ENCODE data around the gene SLX4.

Gene SLX4

DNA sequence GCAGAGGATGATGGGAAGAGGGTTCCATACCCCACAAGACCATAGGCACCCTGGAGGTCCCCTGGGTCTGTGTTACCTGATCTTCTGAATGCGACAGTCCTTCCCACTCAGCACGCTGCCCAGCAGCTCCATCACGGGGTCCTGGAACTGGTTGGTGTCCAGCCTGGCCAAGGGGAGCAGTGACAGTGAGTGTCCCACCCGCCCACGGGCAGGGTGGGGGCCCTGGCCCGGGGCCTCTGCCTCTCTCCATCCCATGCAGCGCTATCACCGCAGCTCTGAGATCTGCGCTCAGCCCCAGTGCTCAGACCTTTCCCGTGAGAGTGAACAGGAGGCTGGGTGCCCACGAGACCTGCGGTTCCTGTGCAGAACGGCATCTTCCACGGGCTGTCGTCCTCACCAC is 49.8 kb downstream of the SLX4 start:
- TF ChIP-seq, protein P1, sequence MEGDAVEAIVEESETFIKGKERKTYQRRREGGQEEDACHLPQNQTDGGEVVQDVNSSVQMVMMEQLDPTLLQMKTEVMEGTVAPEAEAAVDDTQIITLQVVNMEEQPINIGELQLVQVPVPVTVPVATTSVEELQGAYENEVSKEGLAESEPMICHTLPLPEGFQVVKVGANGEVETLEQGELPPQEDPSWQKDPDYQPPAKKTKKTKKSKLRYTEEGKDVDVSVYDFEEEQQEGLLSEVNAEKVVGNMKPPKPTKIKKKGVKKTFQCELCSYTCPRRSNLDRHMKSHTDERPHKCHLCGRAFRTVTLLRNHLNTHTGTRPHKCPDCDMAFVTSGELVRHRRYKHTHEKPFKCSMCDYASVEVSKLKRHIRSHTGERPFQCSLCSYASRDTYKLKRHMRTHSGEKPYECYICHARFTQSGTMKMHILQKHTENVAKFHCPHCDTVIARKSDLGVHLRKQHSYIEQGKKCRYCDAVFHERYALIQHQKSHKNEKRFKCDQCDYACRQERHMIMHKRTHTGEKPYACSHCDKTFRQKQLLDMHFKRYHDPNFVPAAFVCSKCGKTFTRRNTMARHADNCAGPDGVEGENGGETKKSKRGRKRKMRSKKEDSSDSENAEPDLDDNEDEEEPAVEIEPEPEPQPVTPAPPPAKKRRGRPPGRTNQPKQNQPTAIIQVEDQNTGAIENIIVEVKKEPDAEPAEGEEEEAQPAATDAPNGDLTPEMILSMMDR (IDR thresholded peaks at IDR 0.05; ENCODE audit: low read depth, low read length) = no peak
- H3K4me3 ChIP-seq (ENCODE audit: low read depth, low read length) = no peak overlapping the region

DNA sequence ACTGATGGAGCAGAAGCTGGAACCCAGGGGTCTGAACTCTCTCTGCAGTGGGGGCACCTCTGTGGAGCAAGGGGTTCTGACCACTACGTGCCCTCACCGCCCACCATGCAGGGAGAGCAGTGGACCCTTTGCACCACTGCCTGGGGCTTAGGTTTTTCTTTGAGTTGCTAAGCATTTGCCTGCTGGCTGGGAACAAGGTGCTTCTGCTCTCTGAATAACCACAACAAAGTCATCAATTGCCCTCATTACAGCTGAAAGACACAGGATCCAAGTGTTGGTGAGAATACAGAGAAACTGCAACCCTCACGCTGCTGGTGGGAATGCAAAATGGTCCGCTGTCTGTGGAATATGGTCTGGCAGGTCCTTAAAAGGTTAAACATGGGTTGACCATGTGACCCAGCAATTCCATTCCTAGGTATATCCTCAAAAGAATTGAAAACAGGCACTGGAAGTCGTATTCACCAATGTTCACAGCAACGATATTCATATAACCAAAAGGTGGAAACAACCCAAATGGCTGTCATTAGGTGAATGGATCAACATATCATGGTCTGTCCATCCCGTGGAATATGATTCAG is 57.0 kb downstream of the SLX4 start:
- H3K4me3 ChIP-seq (ENCODE audit: low read depth, low read length) = no peak overlapping the region
- TF ChIP-seq, protein P1 (IDR thresholded peaks at IDR 0.05; ENCODE audit: low read depth, low read length) = no peak

DNA sequence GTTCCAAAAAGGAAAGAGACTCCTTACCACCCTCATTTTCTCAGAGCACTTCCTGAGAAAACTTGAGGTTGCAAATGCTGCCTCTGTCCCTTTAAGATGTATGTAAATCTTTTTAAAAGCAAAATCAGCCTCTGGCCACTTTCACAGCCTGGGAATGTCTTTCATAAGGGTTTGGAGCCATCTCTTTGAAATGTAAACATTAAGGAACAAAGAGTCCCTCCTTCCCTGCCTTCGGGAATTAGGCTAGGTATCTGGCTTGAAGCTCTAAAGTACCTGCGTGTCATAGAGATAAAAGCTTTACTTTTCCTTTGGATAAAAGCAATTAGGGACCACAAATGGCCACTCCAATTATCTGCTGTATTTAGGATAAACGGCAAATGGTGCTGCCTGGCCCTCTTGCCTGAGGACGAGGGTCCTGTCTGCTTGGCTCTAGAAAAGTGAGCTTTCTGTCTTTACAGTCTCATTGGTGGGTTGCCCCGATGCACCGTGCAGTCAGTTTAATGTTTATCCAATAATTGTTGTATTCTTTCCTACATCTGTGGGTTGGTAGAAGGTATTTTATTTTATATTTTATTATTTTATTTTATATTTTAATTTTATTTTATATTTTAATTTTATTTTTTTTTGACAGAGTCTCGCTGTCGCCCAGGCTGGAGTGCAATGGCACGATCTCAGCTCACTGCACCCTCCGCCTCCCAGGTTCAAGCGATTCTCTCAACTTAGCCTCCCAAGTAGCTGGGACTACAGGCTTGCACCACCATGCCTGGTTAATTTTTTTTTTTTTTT is 58.1 kb downstream of the SLX4 start:
- H3K4me3 ChIP-seq (ENCODE audit: low read depth, low read length) = no peak overlapping the region
- TF ChIP-seq, protein P1 (IDR thresholded peaks at IDR 0.05; ENCODE audit: low read depth, low read length) = no peak

DNA sequence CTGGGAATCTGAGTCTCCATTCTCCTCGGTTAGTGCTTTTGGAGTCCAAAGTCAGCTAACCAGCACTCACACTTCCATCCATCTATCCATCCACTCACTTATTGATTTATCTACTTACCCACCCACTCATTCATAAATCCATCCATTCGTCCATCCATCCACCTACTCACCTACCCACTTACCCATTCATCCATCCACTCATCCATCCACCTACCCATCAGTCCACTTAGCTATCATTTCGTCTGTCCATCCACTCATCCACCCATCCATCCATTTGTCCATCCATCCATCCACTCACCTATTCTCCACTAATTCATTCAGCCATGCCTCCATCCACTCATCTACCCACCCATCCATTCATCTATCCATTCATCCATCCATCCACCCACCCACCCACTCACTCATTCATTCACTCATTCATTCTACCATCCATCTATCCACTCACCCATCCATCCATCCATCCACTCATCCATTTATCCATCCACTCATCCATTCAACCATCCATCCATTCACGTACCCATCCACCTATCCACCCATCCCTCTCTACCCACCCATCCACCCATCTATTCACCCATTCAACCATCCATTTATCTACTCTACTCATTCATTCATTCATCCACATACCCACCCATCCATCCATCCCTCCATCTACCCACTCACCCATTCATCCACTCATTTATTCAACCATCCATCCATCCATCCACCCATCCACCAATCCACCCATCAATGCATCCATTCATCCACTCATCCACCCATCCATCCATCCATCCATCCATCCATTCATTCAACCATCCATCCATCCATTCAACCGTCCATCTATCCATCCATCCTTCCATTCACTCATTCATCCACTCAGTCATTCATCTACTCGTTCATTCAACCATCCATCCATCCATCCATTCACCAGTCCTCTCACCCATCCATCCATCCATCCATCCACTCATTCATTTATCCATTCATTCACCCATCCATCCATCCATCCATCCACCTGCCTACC is 60.3 kb downstream of the SLX4 start:
- TF ChIP-seq, protein P1 (IDR thresholded peaks at IDR 0.05; ENCODE audit: low read depth, low read length) = no peak

DNA sequence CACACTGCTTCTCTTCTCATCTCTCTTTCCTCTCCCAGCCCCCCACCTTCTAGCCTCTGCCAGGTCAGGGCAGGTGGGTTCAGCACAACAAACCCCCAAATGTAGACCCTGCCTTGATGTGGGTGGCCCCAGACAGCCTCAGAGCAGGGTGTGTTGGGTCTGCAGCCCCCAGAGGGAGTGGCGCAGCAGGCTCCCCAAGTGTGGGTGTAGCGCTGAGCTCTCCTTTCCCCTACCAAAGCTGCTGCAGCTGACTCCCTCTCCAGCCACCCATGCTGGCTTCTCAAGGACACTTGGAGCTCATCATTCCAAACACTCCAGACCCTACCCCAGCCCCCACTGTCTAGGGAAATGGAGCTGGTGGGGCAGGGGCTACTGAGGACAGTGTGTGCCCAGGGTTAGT is 61.5 kb downstream of the SLX4 start:
- no peak overlapping the region for H3K4me3 ChIP-seq (ENCODE audit: low read depth, low read length)
- TF ChIP-seq, protein P1 (IDR thresholded peaks at IDR 0.05; ENCODE audit: low read depth, low read length) = no peak

More for the DNA sequence above, 60.3 kb downstream of the SLX4 start:
- no peak overlapping the region for H3K4me3 ChIP-seq (ENCODE audit: low read depth, low read length)

DNA sequence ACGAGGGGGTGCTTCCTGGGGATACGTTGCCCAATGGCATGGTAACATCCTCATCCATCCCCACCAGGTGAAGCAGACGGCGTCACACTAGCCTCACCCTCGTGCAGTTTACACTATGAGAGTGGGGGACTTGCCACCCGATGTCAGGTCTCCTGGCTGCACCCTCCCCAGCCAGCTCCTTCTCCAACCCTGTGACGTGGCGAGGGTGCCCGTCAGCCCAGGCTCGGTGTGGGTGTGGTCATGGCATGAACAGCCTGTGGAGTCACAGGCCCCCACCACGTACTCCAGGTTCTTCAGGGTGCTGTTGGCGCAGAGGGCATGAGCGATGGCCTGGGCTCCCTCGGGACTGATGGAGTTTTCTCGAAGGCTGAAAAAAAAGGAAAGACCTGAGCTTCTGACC is 62.5 kb downstream of the SLX4 start:
- TF ChIP-seq, protein P1 (IDR thresholded peaks at IDR 0.05; ENCODE audit: low read depth, low read length) = no peak
- no peak overlapping the region for H3K4me3 ChIP-seq (ENCODE audit: low read depth, low read length)

Data from WI38 (cell line).